H9 (cell line): Measurements from ENCODE around the gene SLC12A2. TPM values are rescaled to one million over a fixed set of nuclear protein-coding genes. Genes with fewer than 3 reads are reported as not detected.

Experiments used
- DNase-seq: peaks from one replicate; pipeline ENCODE4 v3.0.0-alpha.2; 2017
- H2AFZ ChIP-seq: one replicate; pipeline ENCODE4 v1.6.1; 2013; ENCODE audit warnings: mild to moderate bottlenecking, low read length, control low read depth, moderate library complexity
- H2AK5ac ChIP-seq: 2 replicates; pipeline ENCODE4 v1.6.1; 2013; ENCODE audit warnings: low read length, control low read depth, mixed read lengths; ENCODE audit not compliant: insufficient read length
- H2BK120ac ChIP-seq: one replicate; pipeline ENCODE4 v1.6.1; 2013; ENCODE audit warnings: low read depth, mild to moderate bottlenecking, low read length, control low read depth, inconsistent platforms; ENCODE audit not compliant: poor library complexity, severe bottlenecking
- H2BK12ac ChIP-seq: 2 replicates; pipeline ENCODE4 v1.6.1; 2013; ENCODE audit warnings: low read length, control low read depth, mixed read lengths, low read depth; ENCODE audit not compliant: insufficient read length
- H2BK15ac ChIP-seq: 2 replicates; pipeline ENCODE4 v1.6.1; 2013; ENCODE audit warnings: low read depth, low read length, control low read depth
- H2BK20ac ChIP-seq: one replicate; pipeline ENCODE4 v1.6.1; 2013; ENCODE audit warnings: low read depth, mild to moderate bottlenecking, low read length, control low read depth, inconsistent platforms; ENCODE audit not compliant: poor library complexity, severe bottlenecking
- H2BK5ac ChIP-seq: 2 replicates; pipeline ENCODE4 v1.6.1; 2013; ENCODE audit warnings: low read length, control low read depth, mixed read lengths; ENCODE audit not compliant: insufficient read length
- H3K14ac ChIP-seq: 2 replicates; pipeline ENCODE4 v1.6.1; 2013; ENCODE audit warnings: low read length, control low read depth; ENCODE audit not compliant: insufficient read depth
- H3K18ac ChIP-seq: 2 replicates; pipeline ENCODE4 v1.6.1; 2013; ENCODE audit warnings: low read depth, mild to moderate bottlenecking, mixed read lengths, low read length, control low read depth; ENCODE audit not compliant: insufficient read length
- H3K23ac ChIP-seq: 2 replicates; pipeline ENCODE4 v1.6.1; 2013; ENCODE audit warnings: low read length, control low read depth, mixed read lengths, low read depth; ENCODE audit not compliant: insufficient read length
- H3K23me2 ChIP-seq: 2 replicates; pipeline ENCODE4 v1.6.1; 2013; ENCODE audit warnings: low read depth, mild to moderate bottlenecking, mixed read lengths, low read length, control low read depth; ENCODE audit not compliant: insufficient read length, poor library complexity, severe bottlenecking
- H3K27ac ChIP-seq: 2 replicates; pipeline ENCODE4 v1.5.1; 2013; ENCODE audit warnings: low read length, control low read depth, mixed read lengths, low read depth; ENCODE audit not compliant: insufficient read length
- H3K27me3 ChIP-seq: 2 replicates; pipeline ENCODE4 v1.6.1; 2013; ENCODE audit warnings: low read length, control low read depth, inconsistent platforms; ENCODE audit not compliant: insufficient read depth
- H3K4ac ChIP-seq: 2 replicates; pipeline ENCODE4 v1.6.1; 2013; ENCODE audit warnings: low read depth, mild to moderate bottlenecking, control low read depth, inconsistent platforms, low read length, moderate library complexity
- H3K4me1 ChIP-seq: 2 replicates; pipeline ENCODE4 v1.6.1; 2013; ENCODE audit warnings: low read length, control low read depth, inconsistent platforms; ENCODE audit not compliant: insufficient read depth
- H3K4me2 ChIP-seq: 2 replicates; pipeline ENCODE4 v1.6.1; 2013; ENCODE audit warnings: low read length, control low read depth, mixed read lengths; ENCODE audit not compliant: insufficient read length, insufficient read depth
- H3K56ac ChIP-seq: 2 replicates; pipeline ENCODE4 v1.6.1; 2013; ENCODE audit warnings: low read depth, mild to moderate bottlenecking, mixed read lengths, low read length, control low read depth; ENCODE audit not compliant: insufficient read length
- H3K79me1 ChIP-seq: 2 replicates; pipeline ENCODE4 v1.6.1; 2013; ENCODE audit warnings: low read depth, mild to moderate bottlenecking, moderate library complexity, low read length, control low read depth, inconsistent platforms; ENCODE audit not compliant: insufficient read depth, poor library complexity, severe bottlenecking
- H3K79me2 ChIP-seq: 2 replicates; pipeline ENCODE4 v1.6.1; 2013; ENCODE audit warnings: low read length, control low read depth, inconsistent platforms; ENCODE audit not compliant: insufficient read depth
- H3K9ac ChIP-seq: 2 replicates; pipeline ENCODE4 v1.6.1; 2013; ENCODE audit warnings: low read length, control low read depth, mixed read lengths; ENCODE audit not compliant: insufficient read length; ENCODE audit errors: extremely low read depth
- H3K9me3 ChIP-seq: one replicate; pipeline ENCODE4 v1.6.1; 2013; ENCODE audit warnings: low read depth, low read length, inconsistent platforms; ENCODE audit not compliant: control insufficient read depth
- H3T11ph ChIP-seq: one replicate; pipeline ENCODE4 v1.6.1; 2013; ENCODE audit warnings: mild to moderate bottlenecking, low read length, control low read depth, inconsistent platforms
- H4K20me1 ChIP-seq: one replicate; pipeline ENCODE4 v1.6.1; 2013; ENCODE audit not compliant: control insufficient read depth, insufficient read length, insufficient read depth
- H4K5ac ChIP-seq: 2 replicates; pipeline ENCODE4 v1.6.1; 2013; ENCODE audit warnings: low read depth, mild to moderate bottlenecking, mixed read lengths, low read length, control low read depth; ENCODE audit not compliant: insufficient read length
- H4K8ac ChIP-seq: replicated peaks from 2 replicates; pipeline ENCODE4 v1.6.1; 2013; ENCODE audit warnings: low read length, control low read depth, mixed read lengths, low read depth; ENCODE audit not compliant: insufficient read length
- H4K91ac ChIP-seq: 2 replicates; pipeline ENCODE4 v1.6.1; 2013; ENCODE audit warnings: low read depth, mild to moderate bottlenecking, moderate library complexity, mixed read lengths, low read length, control low read depth; ENCODE audit not compliant: insufficient read length
- H3K27ac Mint-ChIP-seq, 3 experiments: 2 replicates in 2 of 3; 3 replicates in 1 of 3; pipeline ENCODE4 v1.8.0; 2020 to 2021; ENCODE audit warnings: mixed read lengths in 3 of 3, mild to moderate bottlenecking in 1 of 3, moderate library complexity in 1 of 3
- H3K27me3 Mint-ChIP-seq: 2 replicates; pipeline ENCODE4 v1.8.0; 2021; ENCODE audit warnings: low read depth, mild to moderate bottlenecking, moderate library complexity, mixed read lengths
- H3K36me3 Mint-ChIP-seq, 3 experiments: 2 replicates in 2 of 3; 3 replicates in 1 of 3; pipeline ENCODE4 v1.8.0; 2020 to 2021; ENCODE audit warnings: low read depth in 3 of 3, mixed read lengths in 3 of 3; ENCODE audit not compliant: insufficient read depth in 1 of 3
- H3K4me1 Mint-ChIP-seq, 2 experiments: 2 replicates each; pipeline ENCODE4 v1.8.0; 2020; ENCODE audit warnings: mixed read lengths in 2 of 2
- H3K4me3 Mint-ChIP-seq, 2 experiments: 2 replicates in 1 of 2; 3 replicates in 1 of 2; pipeline ENCODE4 v1.8.0; 2020 to 2021; ENCODE audit warnings: mild to moderate bottlenecking in 2 of 2, mixed read lengths in 2 of 2, moderate library complexity in 1 of 2
- H3K9me3 Mint-ChIP-seq, 2 experiments: 2 replicates in 1 of 2; 3 replicates in 1 of 2; pipeline ENCODE4 v1.8.0; 2020; ENCODE audit warnings: mild to moderate bottlenecking in 2 of 2, mixed read lengths in 2 of 2, moderate library complexity in 1 of 2
- CTCF ChIP-seq: fragments of 200-600 bp; sonication (generic); conservative IDR thresholded peaks from 3 replicates; pipeline ENCODE4 v1.8.0; 2021; ENCODE audit warnings: antibody characterized with exemption, mild to moderate bottlenecking
- total RNA-seq: library from RNA; stranded (reverse); gene quantifications from 2 replicates; pipeline ENCODE4 v1.2.1, GENCODE V29; 2021

Gene SLC12A2
- total RNA-seq, 1 experiment from 2014 or later: 17.9 TPM

DNA sequence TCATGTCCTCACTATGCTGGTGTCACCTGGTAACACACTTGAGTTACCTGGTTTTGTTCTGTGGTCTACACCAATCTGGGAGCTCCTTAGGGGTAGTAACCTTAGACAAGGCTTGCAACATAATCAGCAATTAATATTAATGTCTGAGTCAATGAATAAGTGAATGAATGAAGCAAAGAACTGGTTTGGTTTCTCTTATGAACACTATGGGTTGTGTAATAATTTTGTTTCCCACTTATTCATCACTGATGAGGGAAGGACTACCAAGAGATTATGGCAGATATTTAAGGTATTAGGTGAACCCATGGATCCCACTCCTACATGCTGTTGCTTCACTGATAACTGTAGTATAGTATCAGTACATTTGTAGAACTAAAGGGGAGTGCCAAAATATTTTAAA is 116.0 kb downstream of the SLC12A2 start:
- Histone ChIP-seq H3K4me1 (peaks cover 3% of the 10 kb centered on the region; the same call in 1 of the 2 replicates), H3K9me3 (no peaks in the 10 kb centered on the region), H3K23ac (no peak overlapping the region), H4K20me1 (no peaks in the 10 kb centered on the region), H3K14ac (no peak overlapping the region), H2AK5ac (no peak overlapping the region), H3T11ph (no peak overlapping the region), H3K79me1 (no peaks in the 10 kb centered on the region), H3K79me2 (no peaks in the 10 kb centered on the region), H4K91ac (no peak overlapping the region), H3K27ac (no peak overlapping the region), H3K23me2 (no peaks in the 10 kb centered on the region), H2BK15ac (no peak overlapping the region), H3K56ac (no peak overlapping the region), H3K27me3 (no peaks in the 10 kb centered on the region), H2BK20ac (no peak overlapping the region), H2BK12ac (no peak overlapping the region), H3K9ac (no peak overlapping the region), H4K5ac (no peak overlapping the region), H4K8ac (no peak overlapping the region), H2AFZ (no peak overlapping the region), H3K4me2 (no peak overlapping the region), H3K4ac (no peak overlapping the region), H2BK120ac (no peak overlapping the region), H2BK5ac (no peak overlapping the region), H3K18ac (no peak overlapping the region)
- Mint-ChIP-seq H3K36me3 (no peaks in the 10 kb centered on the region), H3K27me3 (peaks cover 19% of the 10 kb centered on the region), H3K4me1 (peaks cover 10 to 11% of the 10 kb centered on the region in 2 experiments), H3K4me3 (no peak overlapping the region), H3K9me3 (no peaks in the 10 kb centered on the region), H3K27ac (no peak overlapping the region)
- no peak for TF ChIP-seq CTCF
- DNase-seq: no peak
